ENCODE results near the gene SYT3.

GRCh38 chr19:50679177-50680125 lies 39.8 kb upstream of the SYT3 start:
- TF ChIP-seq CTCF (IDR thresholded peaks at IDR 0.05) (no peak), POLR2A (IDR thresholded peaks at IDR 0.05) (no peak), POLR2AphosphoS5 (IDR thresholded peaks at IDR 0.05) (no peak), EP300 (IDR thresholded peaks at IDR 0.05) (no peak)

All from upper lobe of left lung (tissue), 4 donors.